Measurements from ENCODE around the gene CEP41.

- TF ChIP-seq HDAC2 (IDR thresholded peaks at IDR 0.05) (no peak), RAD21 (conservative IDR thresholded peaks at IDR 0.05 in 1 of 2, IDR thresholded peaks at IDR 0.05 in 1 of 2) (no peak), SMC3 (IDR thresholded peaks at IDR 0.05) (no peak), EP300 (IDR thresholded peaks at IDR 0.05) (no peak), HEYL (CRISPR knock-in tag; IDR thresholded peaks at IDR 0.05) (no peak), RCOR1 (IDR thresholded peaks at IDR 0.05; ENCODE audit: low read depth, low read length) (no peak), E2F6 (IDR thresholded peaks at IDR 0.05; ENCODE audit: borderline replicate concordance, low read depth) (no peak), EHF (CRISPR knock-in tag; IDR thresholded peaks at IDR 0.05) (no peak), SREBF2 (IDR thresholded peaks at IDR 0.05) (no peak), PBX3 (IDR thresholded peaks at IDR 0.05) (no peak)
- TF ChIP-seq, protein P1, sequence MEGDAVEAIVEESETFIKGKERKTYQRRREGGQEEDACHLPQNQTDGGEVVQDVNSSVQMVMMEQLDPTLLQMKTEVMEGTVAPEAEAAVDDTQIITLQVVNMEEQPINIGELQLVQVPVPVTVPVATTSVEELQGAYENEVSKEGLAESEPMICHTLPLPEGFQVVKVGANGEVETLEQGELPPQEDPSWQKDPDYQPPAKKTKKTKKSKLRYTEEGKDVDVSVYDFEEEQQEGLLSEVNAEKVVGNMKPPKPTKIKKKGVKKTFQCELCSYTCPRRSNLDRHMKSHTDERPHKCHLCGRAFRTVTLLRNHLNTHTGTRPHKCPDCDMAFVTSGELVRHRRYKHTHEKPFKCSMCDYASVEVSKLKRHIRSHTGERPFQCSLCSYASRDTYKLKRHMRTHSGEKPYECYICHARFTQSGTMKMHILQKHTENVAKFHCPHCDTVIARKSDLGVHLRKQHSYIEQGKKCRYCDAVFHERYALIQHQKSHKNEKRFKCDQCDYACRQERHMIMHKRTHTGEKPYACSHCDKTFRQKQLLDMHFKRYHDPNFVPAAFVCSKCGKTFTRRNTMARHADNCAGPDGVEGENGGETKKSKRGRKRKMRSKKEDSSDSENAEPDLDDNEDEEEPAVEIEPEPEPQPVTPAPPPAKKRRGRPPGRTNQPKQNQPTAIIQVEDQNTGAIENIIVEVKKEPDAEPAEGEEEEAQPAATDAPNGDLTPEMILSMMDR (IDR thresholded peaks at IDR 0.05): no peak
- TF ChIP-seq, protein P2, sequence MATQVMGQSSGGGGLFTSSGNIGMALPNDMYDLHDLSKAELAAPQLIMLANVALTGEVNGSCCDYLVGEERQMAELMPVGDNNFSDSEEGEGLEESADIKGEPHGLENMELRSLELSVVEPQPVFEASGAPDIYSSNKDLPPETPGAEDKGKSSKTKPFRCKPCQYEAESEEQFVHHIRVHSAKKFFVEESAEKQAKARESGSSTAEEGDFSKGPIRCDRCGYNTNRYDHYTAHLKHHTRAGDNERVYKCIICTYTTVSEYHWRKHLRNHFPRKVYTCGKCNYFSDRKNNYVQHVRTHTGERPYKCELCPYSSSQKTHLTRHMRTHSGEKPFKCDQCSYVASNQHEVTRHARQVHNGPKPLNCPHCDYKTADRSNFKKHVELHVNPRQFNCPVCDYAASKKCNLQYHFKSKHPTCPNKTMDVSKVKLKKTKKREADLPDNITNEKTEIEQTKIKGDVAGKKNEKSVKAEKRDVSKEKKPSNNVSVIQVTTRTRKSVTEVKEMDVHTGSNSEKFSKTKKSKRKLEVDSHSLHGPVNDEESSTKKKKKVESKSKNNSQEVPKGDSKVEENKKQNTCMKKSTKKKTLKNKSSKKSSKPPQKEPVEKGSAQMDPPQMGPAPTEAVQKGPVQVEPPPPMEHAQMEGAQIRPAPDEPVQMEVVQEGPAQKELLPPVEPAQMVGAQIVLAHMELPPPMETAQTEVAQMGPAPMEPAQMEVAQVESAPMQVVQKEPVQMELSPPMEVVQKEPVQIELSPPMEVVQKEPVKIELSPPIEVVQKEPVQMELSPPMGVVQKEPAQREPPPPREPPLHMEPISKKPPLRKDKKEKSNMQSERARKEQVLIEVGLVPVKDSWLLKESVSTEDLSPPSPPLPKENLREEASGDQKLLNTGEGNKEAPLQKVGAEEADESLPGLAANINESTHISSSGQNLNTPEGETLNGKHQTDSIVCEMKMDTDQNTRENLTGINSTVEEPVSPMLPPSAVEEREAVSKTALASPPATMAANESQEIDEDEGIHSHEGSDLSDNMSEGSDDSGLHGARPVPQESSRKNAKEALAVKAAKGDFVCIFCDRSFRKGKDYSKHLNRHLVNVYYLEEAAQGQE (IDR thresholded peaks at IDR 0.05): no peak
- TF ChIP-seq, protein P3, sequence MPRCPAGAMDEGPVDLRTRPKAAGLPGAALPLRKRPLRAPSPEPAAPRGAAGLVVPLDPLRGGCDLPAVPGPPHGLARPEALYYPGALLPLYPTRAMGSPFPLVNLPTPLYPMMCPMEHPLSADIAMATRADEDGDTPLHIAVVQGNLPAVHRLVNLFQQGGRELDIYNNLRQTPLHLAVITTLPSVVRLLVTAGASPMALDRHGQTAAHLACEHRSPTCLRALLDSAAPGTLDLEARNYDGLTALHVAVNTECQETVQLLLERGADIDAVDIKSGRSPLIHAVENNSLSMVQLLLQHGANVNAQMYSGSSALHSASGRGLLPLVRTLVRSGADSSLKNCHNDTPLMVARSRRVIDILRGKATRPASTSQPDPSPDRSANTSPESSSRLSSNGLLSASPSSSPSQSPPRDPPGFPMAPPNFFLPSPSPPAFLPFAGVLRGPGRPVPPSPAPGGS (IDR thresholded peaks at IDR 0.05): no peak
Observed at GRCh38 chr7:130444751-130445407, 4.1 kb upstream of the CEP41 start.
